Sigmoid colon (tissue), 7 donors: ENCODE measurements around the gene TMEM108. TPM values are rescaled to one million over a fixed set of nuclear protein-coding genes. Genes with fewer than 3 reads are reported as not detected.

Experiments used
- DNase-seq: peaks from one replicate; pipeline ENCODE4 v3.0.0-alpha.2; 2019
- H3K27ac ChIP-seq, 4 donors: fragments of 200-600 bp; sonication (generic); one replicate each; pipeline ENCODE4 v1.5.1; 2016 to 2019; ENCODE audit warnings: mild to moderate bottlenecking in 1 of 4
- H3K27me3 ChIP-seq, 3 donors: fragments of 200-600 bp; sonication (generic); one replicate each; pipeline ENCODE4 v1.5.1; 2019; ENCODE audit warnings: mild to moderate bottlenecking in 1 of 3
- H3K36me3 ChIP-seq, 4 donors: fragments of 200-600 bp; sonication (generic); one replicate each; pipeline ENCODE4 v1.5.1; 2016 to 2019
- H3K4me1 ChIP-seq, 4 donors: fragments of 200-600 bp; sonication (generic); one replicate each; pipeline ENCODE4 v1.5.1; 2017 to 2019
- H3K4me3 ChIP-seq, 4 donors: fragments of 200-600 bp; sonication (generic); one replicate each; pipeline ENCODE4 v1.5.1; 2017 to 2019; ENCODE audit warnings: mild to moderate bottlenecking in 2 of 4, moderate library complexity in 1 of 4
- H3K9me3 ChIP-seq, 4 donors: fragments of 200-600 bp in 3 of 4; sonication (generic) in 3 of 4; one replicate each; pipeline versions ENCODE4 v1.5.1 to v1.6.1; 2013 to 2019
- EP300 ChIP-seq, 4 donors: sonication (generic); formaldehyde crosslinking; IDR thresholded peaks; one replicate each; pipeline ENCODE4 v1.6.1; 2017; ENCODE audit warnings: antibody characterized with exemption in 4 of 4
- POLR2A ChIP-seq, 2 donors: fragments of 450-650 bp; IDR thresholded peaks; one replicate each; pipeline ENCODE4 v1.6.1; 2016; ENCODE audit warnings: antibody characterized with exemption in 2 of 2, mild to moderate bottlenecking in 2 of 2, moderate library complexity in 2 of 2
- POLR2AphosphoS5 ChIP-seq, 4 donors: sonication (generic); formaldehyde crosslinking; IDR thresholded peaks; one replicate each; pipeline ENCODE4 v1.6.1; 2017; ENCODE audit warnings: antibody characterized with exemption in 4 of 4
- WGBS, 2 donors: extraction: QIAGEN DNeasy Blood & Tissue Kit; methylation state at CpG; one replicate each; pipeline ENCODE4 v1.1.7; 2013; 5-methylcytosine and 5-hydroxymethylcytosine counted together
- intact Hi-C: fragments of 100-400 bp; cut with DNase I; formaldehyde crosslinking; loops from one replicate; pipeline ENCODE4 v1.15.1; 2023
- polyA plus RNA-seq, 3 donors: library from polyadenylated mRNA; stranded (reverse); fragments of 200-250 nt; gene quantifications; one replicate each; pipeline ENCODE4 v1.2.3, GENCODE V29; 2013
- total RNA-seq, 4 donors: library from RNA; depleted of rRNA; stranded (reverse); fragments of >200 nt; gene quantifications; one replicate each; pipeline ENCODE4 v1.1.0, GENCODE V29; 2016
- TF ChIP-seq, protein P1 (sequence below), 4 experiments: fragments of 450-650 bp in 3 of 4; fragments of 200-600 bp in 1 of 4; IDR thresholded peaks; one replicate each; pipeline ENCODE4 v1.5.1; 2016 to 2019; ENCODE audit warnings: antibody characterized with exemption in 4 of 4, mild to moderate bottlenecking in 3 of 4, moderate library complexity in 2 of 4
- donor health status: healthy with polysubstance abuse.
- donor health status: Bipolar disorder and iron deficiency.
- donor health status: healthy.

Gene TMEM108
- total and polyA plus RNA-seq, 7 donors = 0.71 to 3.0 (median 0.86) TPM; not detected in 2

DNA sequence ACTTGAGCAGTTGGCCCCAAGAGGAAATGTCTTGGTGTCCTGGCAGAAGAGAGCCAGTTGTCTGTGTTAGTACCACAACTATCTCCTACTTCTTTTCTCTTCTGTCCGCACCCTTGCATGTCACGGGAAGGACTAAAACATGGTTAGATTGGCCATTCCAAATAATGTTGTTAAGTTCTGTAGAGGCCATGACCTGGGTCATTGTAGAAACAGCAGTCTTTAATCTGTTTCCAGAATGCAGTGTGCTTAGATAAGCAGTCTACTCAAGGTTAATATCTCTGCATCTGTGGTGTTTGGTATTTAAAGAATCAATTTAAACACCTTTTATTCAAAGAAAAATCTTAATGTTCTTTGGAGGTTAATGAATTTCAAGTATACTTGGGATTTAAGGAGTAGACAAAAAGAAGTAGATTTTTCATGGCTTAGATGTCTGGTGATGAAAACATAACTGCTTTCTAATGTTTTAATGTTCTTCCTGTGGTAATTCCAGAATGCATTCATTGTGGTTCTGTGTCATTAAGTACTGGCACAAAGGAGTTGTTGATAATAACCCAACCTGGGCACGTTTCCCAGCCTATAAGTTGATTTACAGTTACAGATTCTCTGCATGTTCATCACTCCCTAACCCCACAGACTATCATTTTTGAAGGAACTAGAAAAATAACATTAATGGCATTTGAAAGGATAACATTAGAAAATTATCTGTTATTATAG, 58.9 kb downstream of the TMEM108 start:
- Histone ChIP-seq H3K27ac (no peak overlapping the region), H3K4me3 (no peak overlapping the region), H3K4me1 (peaks cover 0 to 7% (median 0%) of the 10 kb centered on the region in 4 donors), H3K27me3 (no peaks in the 10 kb centered on the region), H3K9me3 (no peaks in the 10 kb centered on the region), H3K36me3 (no peaks in the 10 kb centered on the region)
- intact Hi-C loops = no loop called here
- TF ChIP-seq POLR2AphosphoS5 (IDR thresholded peaks at IDR 0.05) (no peak), EP300 (IDR thresholded peaks at IDR 0.05) (no peak), POLR2A (IDR thresholded peaks at IDR 0.05) (no peak)
- TF ChIP-seq, protein P1, sequence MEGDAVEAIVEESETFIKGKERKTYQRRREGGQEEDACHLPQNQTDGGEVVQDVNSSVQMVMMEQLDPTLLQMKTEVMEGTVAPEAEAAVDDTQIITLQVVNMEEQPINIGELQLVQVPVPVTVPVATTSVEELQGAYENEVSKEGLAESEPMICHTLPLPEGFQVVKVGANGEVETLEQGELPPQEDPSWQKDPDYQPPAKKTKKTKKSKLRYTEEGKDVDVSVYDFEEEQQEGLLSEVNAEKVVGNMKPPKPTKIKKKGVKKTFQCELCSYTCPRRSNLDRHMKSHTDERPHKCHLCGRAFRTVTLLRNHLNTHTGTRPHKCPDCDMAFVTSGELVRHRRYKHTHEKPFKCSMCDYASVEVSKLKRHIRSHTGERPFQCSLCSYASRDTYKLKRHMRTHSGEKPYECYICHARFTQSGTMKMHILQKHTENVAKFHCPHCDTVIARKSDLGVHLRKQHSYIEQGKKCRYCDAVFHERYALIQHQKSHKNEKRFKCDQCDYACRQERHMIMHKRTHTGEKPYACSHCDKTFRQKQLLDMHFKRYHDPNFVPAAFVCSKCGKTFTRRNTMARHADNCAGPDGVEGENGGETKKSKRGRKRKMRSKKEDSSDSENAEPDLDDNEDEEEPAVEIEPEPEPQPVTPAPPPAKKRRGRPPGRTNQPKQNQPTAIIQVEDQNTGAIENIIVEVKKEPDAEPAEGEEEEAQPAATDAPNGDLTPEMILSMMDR (IDR thresholded peaks at IDR 0.05) = no peak
- 47 to 64% methylated on average over 3 of the region's 3 CpGs for WGBS, 2 donors
- DNase-seq = no peak

DNA sequence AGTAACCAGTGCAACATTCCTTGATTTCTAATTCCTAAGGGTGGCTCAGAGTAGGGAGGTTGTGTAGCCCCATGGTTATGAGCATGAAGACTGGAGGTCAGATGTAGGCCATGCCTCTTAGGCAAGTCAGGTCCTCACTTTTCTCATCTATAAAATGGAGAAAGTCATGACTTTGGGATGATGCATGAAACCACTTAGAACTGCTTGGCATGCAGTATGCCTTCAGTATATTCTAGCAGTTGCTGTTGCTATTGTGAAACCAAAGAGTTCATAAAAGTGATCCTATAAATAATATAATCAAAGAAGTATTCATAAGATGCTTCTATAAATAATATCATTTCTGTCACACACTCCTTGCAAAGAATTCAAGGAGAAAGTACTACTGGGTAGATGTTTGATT, 65.5 kb downstream of the TMEM108 start:
- no peak overlapping the region for H3K4me3 ChIP-seq
- H3K27ac ChIP-seq = no peak overlapping the region
- H3K9me3 ChIP-seq = no peaks in the 10 kb centered on the region
- TF ChIP-seq POLR2AphosphoS5 (IDR thresholded peaks at IDR 0.05) = no peak
- DNase-seq = no peak
- intact Hi-C loops = no loop called here
- H3K36me3 ChIP-seq = no peaks in the 10 kb centered on the region
- no peaks in the 10 kb centered on the region for H3K27me3 ChIP-seq
- no peaks in the 10 kb centered on the region for H3K4me1 ChIP-seq

- no peak overlapping the region for H3K4me3 ChIP-seq
- intact Hi-C loops = no loop called here
Observed at GRCh38 chr3:133106169-133106568, 68.0 kb downstream of the TMEM108 start.

DNA sequence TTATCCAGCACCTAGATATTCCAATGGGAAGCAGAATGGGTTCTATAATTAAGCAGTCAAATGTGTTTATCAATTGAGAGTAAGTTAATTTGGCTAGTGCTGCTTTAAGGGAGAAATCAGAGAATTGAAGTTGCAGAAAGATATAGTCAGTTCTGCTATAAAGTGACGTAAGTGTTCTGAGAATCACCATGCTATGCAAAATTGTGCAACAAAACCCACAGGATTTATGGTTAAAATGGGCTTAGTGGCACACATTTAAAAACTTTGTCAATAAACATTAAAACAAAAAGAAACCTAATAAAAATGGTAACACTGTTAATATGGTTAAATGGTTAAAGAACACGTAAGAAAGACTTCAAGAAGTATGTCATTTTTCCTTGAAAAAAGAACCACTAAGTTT, 74.5 kb downstream of the TMEM108 start:
- WGBS, 2 donors = 57 to 80% methylated on average over 2 of the region's 2 CpGs
- Histone ChIP-seq H3K27me3 (no peaks in the 10 kb centered on the region), H3K36me3 (no peaks in the 10 kb centered on the region), H3K9me3 (no peaks in the 10 kb centered on the region), H3K27ac (no peak overlapping the region), H3K4me3 (no peak overlapping the region), H3K4me1 (no peaks in the 10 kb centered on the region)
- DNase-seq = no peak
- TF ChIP-seq POLR2A (IDR thresholded peaks at IDR 0.05) (no peak), EP300 (IDR thresholded peaks at IDR 0.05) (no peak)
- TF ChIP-seq, protein P1 (IDR thresholded peaks at IDR 0.05) = no peak
- intact Hi-C loops = no loop called here

More at GRCh38 chr3:133106169-133106568, 68.0 kb downstream of the TMEM108 start:
- Histone ChIP-seq H3K9me3 (no peaks in the 10 kb centered on the region), H3K27me3 (no peaks in the 10 kb centered on the region), H3K4me1 (no peaks in the 10 kb centered on the region), H3K36me3 (no peaks in the 10 kb centered on the region), H3K27ac (no peak overlapping the region)
- no peak for TF ChIP-seq POLR2A (IDR thresholded peaks at IDR 0.05)
- TF ChIP-seq, protein P1 (IDR thresholded peaks at IDR 0.05) = no peak
- TF ChIP-seq POLR2AphosphoS5 (IDR thresholded peaks at IDR 0.05) = no peak
- no peak for TF ChIP-seq EP300 (IDR thresholded peaks at IDR 0.05)
- WGBS, 2 donors = 67 to 90% methylated on average over 1 of the region's 1 CpG
- no peak for DNase-seq

GRCh38 chr3:133113526-133113925, 75.3 kb downstream of the TMEM108 start:
- H3K4me3 ChIP-seq = no peak overlapping the region
- H3K36me3 ChIP-seq = no peaks in the 10 kb centered on the region
- intact Hi-C loops = no loop called here
- TF ChIP-seq POLR2AphosphoS5 (IDR thresholded peaks at IDR 0.05) = no peak
- TF ChIP-seq, protein P1 (IDR thresholded peaks at IDR 0.05) = no peak
- no peak for TF ChIP-seq EP300 (IDR thresholded peaks at IDR 0.05)
- no peak for TF ChIP-seq POLR2A (IDR thresholded peaks at IDR 0.05)
- DNase-seq = no peak
- H3K27me3 ChIP-seq = no peaks in the 10 kb centered on the region
- H3K9me3 ChIP-seq = no peaks in the 10 kb centered on the region
- WGBS, 2 donors = 75 to 83% methylated on average over 3 of the region's 3 CpGs
- H3K27ac ChIP-seq = no peak overlapping the region
- H3K4me1 ChIP-seq = no peaks in the 10 kb centered on the region
